Left ventricle myocardium inferior (tissue), 1 donor: ENCODE measurements around the gene HBP1. TPM values are rescaled to one million over a fixed set of nuclear protein-coding genes. Genes with fewer than 3 reads are reported as not detected.

Source experiments
- DNase-seq: peaks from one replicate; pipeline ENCODE4 v3.0.0-alpha.2; 2020
- H3K27ac ChIP-seq: fragments of 200-600 bp; replicated peaks from 2 replicates; pipeline ENCODE4 v1.8.0; 2021
- H3K27me3 ChIP-seq: fragments of 200-600 bp; 2 replicates; pipeline ENCODE4 v1.8.0; 2021; ENCODE audit warnings: low read depth
- H3K36me3 ChIP-seq: fragments of 200-600 bp; 2 replicates; pipeline ENCODE4 v1.8.0; 2021
- H3K4me1 ChIP-seq: fragments of 200-600 bp; 2 replicates; pipeline ENCODE4 v1.8.0; 2021
- H3K4me3 ChIP-seq: fragments of 200-600 bp; 2 replicates; pipeline ENCODE4 v1.8.0; 2021; ENCODE audit warnings: mild to moderate bottlenecking, moderate library complexity
- H3K9me3 ChIP-seq: fragments of 200-600 bp; replicated peaks from 2 replicates; pipeline ENCODE4 v1.8.0; 2021
- CTCF ChIP-seq: fragments of 200-600 bp; IDR thresholded peaks from 2 replicates; pipeline ENCODE4 v1.8.0; 2021; ENCODE audit warnings: antibody characterized with exemption, mild to moderate bottlenecking, borderline replicate concordance
- intact Hi-C: fragments of 100-400 bp; cut with micrococcal nuclease; formaldehyde crosslinking; loops from one replicate; pipeline ENCODE4 v1.11.0; 2022
- total RNA-seq: library from RNA; stranded (reverse); fragmentation: NEBNext Ultra II Directional; extraction: Animal tissue kit (Norgen Biotek cat#: 25700); gene quantifications from one replicate; pipeline ENCODE4 v1.2.1, GENCODE V29; 2021
- donor health status: DM: no; HTN: yes; CAD: no; lungs with severe emphysema.

Gene HBP1
- total RNA-seq, 1 donor from 2014 or later = 56.9 TPM

GRCh38 chr7:107172276-107173032 is 3.7 kb downstream of the HBP1 start:
- intact Hi-C loops = no loop called here
- Histone ChIP-seq H3K27ac (no peak overlapping the region), H3K9me3 (no peaks in the 10 kb centered on the region), H3K27me3 (no peaks in the 10 kb centered on the region), H3K4me1 (peaks cover 81% of the 10 kb centered on the region), H3K36me3 (no peaks in the 10 kb centered on the region), H3K4me3 (no peak overlapping the region)
- TF ChIP-seq CTCF = no peak
- no peak for DNase-seq

- Histone ChIP-seq H3K27me3 (no peaks in the 10 kb centered on the region), H3K9me3 (no peaks in the 10 kb centered on the region), H3K4me1 (peaks cover 89% of the 10 kb centered on the region), H3K27ac (no peak overlapping the region), H3K4me3 (no peak overlapping the region), H3K36me3 (no peaks in the 10 kb centered on the region)
- no peak for TF ChIP-seq CTCF
- no peak for DNase-seq
- intact Hi-C loops = no loop called here
Observed at GRCh38 chr7:107173191-107173590, 4.4 kb downstream of the HBP1 start.

GRCh38 chr7:107173691-107174406 is 5.0 kb downstream of the HBP1 start:
- no peaks in the 10 kb centered on the region for H3K9me3 ChIP-seq

GRCh38 chr7:107179326-107180164 is 10.7 kb downstream of the HBP1 start:
- intact Hi-C loops = no loop called here
- Histone ChIP-seq H3K36me3 (peaks cover 35% of the 10 kb centered on the region), H3K4me3 (no peak overlapping the region), H3K27ac (no peak overlapping the region), H3K27me3 (no peaks in the 10 kb centered on the region), H3K4me1 (peaks cover 88% of the 10 kb centered on the region), H3K9me3 (no peaks in the 10 kb centered on the region)
- no peak for DNase-seq
- no peak for TF ChIP-seq CTCF

More at GRCh38 chr7:107173691-107174406, 5.0 kb downstream of the HBP1 start:
- H3K27me3 ChIP-seq = no peaks in the 10 kb centered on the region
- intact Hi-C loops = no loop called here
- no peak for TF ChIP-seq CTCF
- H3K27ac ChIP-seq = no peak overlapping the region
- H3K4me1 ChIP-seq = peaks cover 94% of the 10 kb centered on the region
- no peaks in the 10 kb centered on the region for H3K36me3 ChIP-seq
- peak overlapping the region; percentile 2 for H3K4me3 ChIP-seq
- no peak for DNase-seq

- Histone ChIP-seq H3K27me3 (no peaks in the 10 kb centered on the region), H3K36me3 (peaks cover 44% of the 10 kb centered on the region), H3K9me3 (no peaks in the 10 kb centered on the region), H3K4me1 (peaks cover 86% of the 10 kb centered on the region), H3K4me3 (no peak overlapping the region), H3K27ac (peak overlapping the region; percentile 4)
- TF ChIP-seq CTCF = no peak
- no peak for DNase-seq
- intact Hi-C loops = no loop called here
Observed at GRCh38 chr7:107180378-107180777, 11.6 kb downstream of the HBP1 start.
